Prostate gland (tissue), 2 donors: ENCODE results near the gene CACNA2D4.

Experiments used
- POLR2A ChIP-seq: fragments of 450-650 bp; IDR thresholded peaks from one replicate; pipeline ENCODE4 v1.6.1; 2016; ENCODE audit warnings: antibody characterized with exemption, mild to moderate bottlenecking
- POLR2AphosphoS5 ChIP-seq: sonication (generic); formaldehyde crosslinking; IDR thresholded peaks from one replicate; pipeline ENCODE4 v1.6.1; 2017; ENCODE audit warnings: antibody characterized with exemption
- TF ChIP-seq, protein P1 (sequence below), 4 experiments: fragments of 200-600 bp in 2 of 4; fragments of 450-650 bp in 2 of 4; sonication (generic) in 2 of 4; IDR thresholded peaks; 1 replicate in 3 of 4; 2 replicates in 1 of 4; pipeline ENCODE4 v1.5.1; 2016 to 2019; ENCODE audit warnings: antibody characterized with exemption in 4 of 4, mild to moderate bottlenecking in 2 of 4, moderate library complexity in 2 of 4

- TF ChIP-seq POLR2A, result no peak
- TF ChIP-seq, protein P1, sequence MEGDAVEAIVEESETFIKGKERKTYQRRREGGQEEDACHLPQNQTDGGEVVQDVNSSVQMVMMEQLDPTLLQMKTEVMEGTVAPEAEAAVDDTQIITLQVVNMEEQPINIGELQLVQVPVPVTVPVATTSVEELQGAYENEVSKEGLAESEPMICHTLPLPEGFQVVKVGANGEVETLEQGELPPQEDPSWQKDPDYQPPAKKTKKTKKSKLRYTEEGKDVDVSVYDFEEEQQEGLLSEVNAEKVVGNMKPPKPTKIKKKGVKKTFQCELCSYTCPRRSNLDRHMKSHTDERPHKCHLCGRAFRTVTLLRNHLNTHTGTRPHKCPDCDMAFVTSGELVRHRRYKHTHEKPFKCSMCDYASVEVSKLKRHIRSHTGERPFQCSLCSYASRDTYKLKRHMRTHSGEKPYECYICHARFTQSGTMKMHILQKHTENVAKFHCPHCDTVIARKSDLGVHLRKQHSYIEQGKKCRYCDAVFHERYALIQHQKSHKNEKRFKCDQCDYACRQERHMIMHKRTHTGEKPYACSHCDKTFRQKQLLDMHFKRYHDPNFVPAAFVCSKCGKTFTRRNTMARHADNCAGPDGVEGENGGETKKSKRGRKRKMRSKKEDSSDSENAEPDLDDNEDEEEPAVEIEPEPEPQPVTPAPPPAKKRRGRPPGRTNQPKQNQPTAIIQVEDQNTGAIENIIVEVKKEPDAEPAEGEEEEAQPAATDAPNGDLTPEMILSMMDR (IDR thresholded peaks at IDR 0.05), result no peak
- no peak for TF ChIP-seq POLR2AphosphoS5
Measured at GRCh38 chr12:1795221-1795784, 123.1 kb downstream of the CACNA2D4 start.
